Vein endothelial cell (primary cell): ENCODE measurements around the gene PDHB. TPM values are rescaled to one million over a fixed set of nuclear protein-coding genes. Genes with fewer than 3 reads are reported as not detected.

Source experiments
- total RNA-seq: library from RNA; depleted of rRNA; stranded (reverse); fragments of >200 nt; gene quantifications from 2 replicates; pipeline ENCODE4 v1.2.3, GENCODE V29; 2012

Gene PDHB
- 45.7 and 49.7 TPM in 2 replicates for total RNA-seq

GRCh38 chr3:58433400-58434167, at the start of gene PDHB:
PDHB (minus strand) TSS chr3:58433832; CDS start chr3:58433809, 23 bp downstream.

Other genes with a start within 250 kb of the PDHB start
- 0.65 TPM in 1 of 2 replicates, not detected in the other for gene DNASE1L3, start 222.9 kb downstream of the PDHB start, total RNA-seq
- gene ABHD6, start 196.0 kb downstream of the PDHB start, total RNA-seq, result 5.9 and 6.8 TPM in 2 replicates
- gene RPP14, start 127.6 kb downstream of the PDHB start, total RNA-seq, result 16.0 and 17.8 TPM in 2 replicates
- gene HTD2, start 127.3 kb downstream of the PDHB start, total RNA-seq, result 8.9 and 9.1 TPM in 2 replicates
- 17.0 and 22.5 TPM in 2 replicates for gene PXK, start 100.9 kb downstream of the PDHB start, total RNA-seq
- 6.9 and 7.2 TPM in 2 replicates for gene KCTD6, start 58.3 kb upstream of the PDHB start, total RNA-seq
- 2.0 and 2.6 TPM in 2 replicates for gene ACOX2, start 103.4 kb upstream of the PDHB start, total RNA-seq
- 7.5 and 16.0 TPM in 2 replicates for gene FAM107A, start 143.6 kb upstream of the PDHB start, total RNA-seq
- gene FAM3D, start 232.9 kb upstream of the PDHB start, total RNA-seq, result under 0.01 TPM in 1 of 2 replicates, not detected in the other